A549 (cell line): ENCODE measurements around the gene PCTP. TPM values are rescaled to one million over a fixed set of nuclear protein-coding genes. Genes with fewer than 3 reads are reported as not detected.

Source experiments
- ATAC-seq, 2 experiments: fragments of 200-7000 bp in 1 of 2; fragments of >200 bp in 1 of 2; cut with Nextera tagmentation in 1 of 2; cut with Tn5 transposase in 1 of 2; 3 replicates each; pipeline versions ENCODE4 v1.8.0 to v1.9.1; 2018 to 2020; ENCODE audit warnings: mild to moderate bottlenecking in 1 of 2, moderate library complexity in 1 of 2
- CTCF ChIA-PET: fragments of 300-600 bp; sonication (Branson Sonifier 250); formaldehyde crosslinking; extraction: SDS; loops from one replicate; lab custom pipeline; 2021; ENCODE audit warnings: antibody characterized with exemption, inconsistent platforms; lab: Yijun Ruan, JAX
- POLR2A ChIA-PET: fragments of 350-600 bp; formaldehyde crosslinking; extraction: SDS; loops from one replicate; lab custom pipeline; 2021; ENCODE audit warnings: antibody characterized with exemption, inconsistent platforms; lab: Yijun Ruan, JAX
- DNase-seq, 2 experiments: peaks; one replicate each; pipeline versions ENCODE4 v3.0.0 to v3.0.0-alpha.2; 2011 to 2016; ENCODE audit warnings: low read depth in 1 of 2, low spot score in 1 of 2
- FAIRE-seq: peaks from 2 replicates; lab custom pipeline; 2011; peaks lifted over from hg19 to GRCh38; lab: Jason Lieb, UNC
- H3K27ac ChIP-seq, 2 experiments: fragments of >200 bp; sonication (Bioruptor Twin); formaldehyde crosslinking; 3 replicates each; pipeline ENCODE4 v1.5.1; 2016 to 2017
- H3K4me1 ChIP-seq: fragments of >200 bp; sonication (Bioruptor Twin); formaldehyde crosslinking; 3 replicates; pipeline ENCODE4 v1.6.1; 2016
- H3K4me2 ChIP-seq: fragments of >200 bp; sonication (Bioruptor Twin); formaldehyde crosslinking; 3 replicates; pipeline ENCODE4 v1.6.1; 2016
- H3K4me3 ChIP-seq: fragments of >200 bp; sonication (Bioruptor Twin); formaldehyde crosslinking; 3 replicates; pipeline ENCODE4 v1.5.1; 2016
- H3K9me3 ChIP-seq: fragments of >200 bp; sonication (Bioruptor Twin); formaldehyde crosslinking; 3 replicates; pipeline ENCODE4 v1.6.1; 2016
- BHLHE40 ChIP-seq: IDR thresholded peaks from 2 replicates; pipeline ENCODE4 v1.6.1; 2012; ENCODE audit warnings: low read depth, low read length, inconsistent platforms
- CBX8 ChIP-seq: fragments of 200-600 bp; sonication (generic); IDR thresholded peaks from 2 replicates; pipeline ENCODE4 v1.6.1; 2016
- EHF ChIP-seq: fragments of 250-450 bp; sonication (Bioruptor Pico); IDR thresholded peaks from 2 replicates; pipeline ENCODE4 v1.5.0; 2020; ENCODE audit warnings: mild to moderate bottlenecking
- EHMT2 ChIP-seq: fragments of 200-600 bp; sonication (generic); IDR thresholded peaks from 2 replicates; pipeline ENCODE4 v1.6.1; 2016; ENCODE audit warnings: antibody characterized with exemption, low read depth, mild to moderate bottlenecking, moderate library complexity
- FOXS1 ChIP-seq: fragments of 250-450 bp; sonication (Bioruptor Pico); IDR thresholded peaks from 2 replicates; pipeline ENCODE4 v1.5.0; 2020; ENCODE audit warnings: mild to moderate bottlenecking, moderate library complexity
- HEYL ChIP-seq: fragments of 250-450 bp; sonication (Bioruptor Pico); IDR thresholded peaks from 2 replicates; pipeline ENCODE4 v1.8.0; 2021; ENCODE audit warnings: mild to moderate bottlenecking, moderate library complexity
- HMGXB4 ChIP-seq: fragments of 250-450 bp; sonication (Bioruptor Pico); IDR thresholded peaks from 2 replicates; pipeline ENCODE4 v1.5.0; 2021; ENCODE audit warnings: mild to moderate bottlenecking, moderate library complexity, borderline replicate concordance
- HOXB5 ChIP-seq: fragments of 250-450 bp; sonication (Bioruptor Pico); IDR thresholded peaks from 2 replicates; pipeline ENCODE4 v1.5.0; 2020; ENCODE audit warnings: mild to moderate bottlenecking, moderate library complexity
- MAFK ChIP-seq: fragments of 450-650 bp; IDR thresholded peaks from 2 replicates; pipeline ENCODE4 v1.6.1; 2014; ENCODE audit not compliant: partially characterized antibody
- MAZ ChIP-seq: fragments of 150-350 bp; IDR thresholded peaks from 2 replicates; pipeline ENCODE4 v1.6.1; 2014; ENCODE audit warnings: antibody characterized with exemption, low read depth, low read length, borderline replicate concordance
- NR3C1 ChIP-seq: fragments of >200 bp; sonication (Bioruptor Twin); formaldehyde crosslinking; IDR thresholded peaks from 3 replicates; pipeline ENCODE4 v1.6.1; 2017
- PHF8 ChIP-seq: fragments of 200-600 bp; sonication (generic); IDR thresholded peaks from 2 replicates; pipeline ENCODE4 v1.6.1; 2016; ENCODE audit warnings: low read depth, mild to moderate bottlenecking, antibody characterized with exemption, moderate library complexity, borderline replicate concordance
- POLR2A ChIP-seq: IDR thresholded peaks from 2 replicates; pipeline ENCODE4 v1.6.1; 2012; ENCODE audit warnings: mild to moderate bottlenecking, low read length
- POLR2AphosphoS2 ChIP-seq: conservative IDR thresholded peaks from 2 replicates; pipeline ENCODE4 v1.6.1; 2012; ENCODE audit warnings: low read length, improper control_type of control experiment, inconsistent platforms
- RAD21 ChIP-seq, 2 experiments: fragments of >200 bp in 1 of 2; sonication (Bioruptor Twin) in 1 of 2; formaldehyde crosslinking in 1 of 2; IDR thresholded peaks in 1 of 2; conservative IDR thresholded peaks in 1 of 2; 2 replicates in 1 of 2; 3 replicates in 1 of 2; pipeline ENCODE4 v1.6.1; 2012 to 2018; ENCODE audit warnings: inconsistent platforms in 1 of 2
- RARB ChIP-seq: fragments of 250-450 bp; sonication (Bioruptor Pico); IDR thresholded peaks from 2 replicates; pipeline ENCODE4 v1.8.0; 2021; ENCODE audit warnings: mild to moderate bottlenecking, moderate library complexity
- RFX5 ChIP-seq: fragments of 450-650 bp; IDR thresholded peaks from 2 replicates; pipeline ENCODE4 v1.7.1; 2014; ENCODE audit warnings: antibody characterized with exemption, mild to moderate bottlenecking, moderate library complexity
- SMC3 ChIP-seq: fragments of >200 bp; sonication (Bioruptor Twin); formaldehyde crosslinking; IDR thresholded peaks from 3 replicates; pipeline ENCODE4 v1.6.1; 2018; ENCODE audit warnings: inconsistent platforms
- ZC3H11A ChIP-seq: fragments of 450-650 bp; IDR thresholded peaks from 2 replicates; pipeline ENCODE4 v1.6.1; 2014; ENCODE audit warnings: antibody characterized with exemption, mild to moderate bottlenecking
- ZSCAN20 ChIP-seq: fragments of 250-450 bp; sonication (Bioruptor Pico); IDR thresholded peaks from 2 replicates; pipeline ENCODE4 v1.8.0; 2022; ENCODE audit warnings: mild to moderate bottlenecking, moderate library complexity
- WGBS: methylation state at CpG from one replicate; pipeline ENCODE4 v1.1.6; 2017; ENCODE audit errors: missing lambda C conversion rate; 5-methylcytosine and 5-hydroxymethylcytosine counted together
- polyA plus RNA-seq, 4 experiments: library from polyadenylated mRNA; depleted of rRNA in 3 of 4; stranded (reverse); fragments of >200 nt; fragmentation: RNase III in 1 of 4; extraction: RNeasy Plus Mini Kit Qiagen cat#74134 plus additional on column Dnase treatment in 1 of 4; gene quantifications; 2 replicates in 3 of 4; 3 replicates in 1 of 4; pipeline ENCODE4 v1.2.3, GENCODE V29; 2011 to 2017
- TF ChIP-seq, protein P1 (sequence below): IDR thresholded peaks from 2 replicates; pipeline ENCODE4 v1.6.1; 2012
- TF ChIP-seq, protein P2 (sequence below): fragments of >200 bp; sonication (Bioruptor Twin); formaldehyde crosslinking; IDR thresholded peaks from 3 replicates; pipeline ENCODE4 v1.5.1; 2016
- TF ChIP-seq, protein P3 (sequence below): fragments of 250-450 bp; sonication (Bioruptor Pico); IDR thresholded peaks from 2 replicates; pipeline ENCODE4 v1.5.0; 2020; ENCODE audit warnings: low read depth, mild to moderate bottlenecking, moderate library complexity

The PCTP gene
- polyA plus RNA-seq, 2 of the 4 experiments (the other 2 are of a cell fraction), result 17.1 to 31.5 TPM

GRCh38 chr17:55734128-55734781 is 16.6 kb upstream of the PCTP start (continued):
- TF ChIP-seq, protein P1, sequence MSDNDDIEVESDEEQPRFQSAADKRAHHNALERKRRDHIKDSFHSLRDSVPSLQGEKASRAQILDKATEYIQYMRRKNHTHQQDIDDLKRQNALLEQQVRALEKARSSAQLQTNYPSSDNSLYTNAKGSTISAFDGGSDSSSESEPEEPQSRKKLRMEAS, result no peak
- TF ChIP-seq NR3C1, result no peak
- no peak for TF ChIP-seq FOXS1 (CRISPR knock-in tag)
- TF ChIP-seq, protein P2, sequence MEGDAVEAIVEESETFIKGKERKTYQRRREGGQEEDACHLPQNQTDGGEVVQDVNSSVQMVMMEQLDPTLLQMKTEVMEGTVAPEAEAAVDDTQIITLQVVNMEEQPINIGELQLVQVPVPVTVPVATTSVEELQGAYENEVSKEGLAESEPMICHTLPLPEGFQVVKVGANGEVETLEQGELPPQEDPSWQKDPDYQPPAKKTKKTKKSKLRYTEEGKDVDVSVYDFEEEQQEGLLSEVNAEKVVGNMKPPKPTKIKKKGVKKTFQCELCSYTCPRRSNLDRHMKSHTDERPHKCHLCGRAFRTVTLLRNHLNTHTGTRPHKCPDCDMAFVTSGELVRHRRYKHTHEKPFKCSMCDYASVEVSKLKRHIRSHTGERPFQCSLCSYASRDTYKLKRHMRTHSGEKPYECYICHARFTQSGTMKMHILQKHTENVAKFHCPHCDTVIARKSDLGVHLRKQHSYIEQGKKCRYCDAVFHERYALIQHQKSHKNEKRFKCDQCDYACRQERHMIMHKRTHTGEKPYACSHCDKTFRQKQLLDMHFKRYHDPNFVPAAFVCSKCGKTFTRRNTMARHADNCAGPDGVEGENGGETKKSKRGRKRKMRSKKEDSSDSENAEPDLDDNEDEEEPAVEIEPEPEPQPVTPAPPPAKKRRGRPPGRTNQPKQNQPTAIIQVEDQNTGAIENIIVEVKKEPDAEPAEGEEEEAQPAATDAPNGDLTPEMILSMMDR, result no peak
- TF ChIP-seq EHMT2, result no peak
- TF ChIP-seq RFX5, result no peak

- peak; percentile 76 for TF ChIP-seq SMC3
- no peak for TF ChIP-seq MAZ
- TF ChIP-seq, protein P2, result peak; percentile 86
- peak; percentile 56 to 58 for TF ChIP-seq RAD21 (conservative IDR thresholded peaks at IDR 0.05 in 1 of 2, IDR thresholded peaks at IDR 0.05 in 1 of 2)
- DNase-seq (peak; percentile 30 to 72), FAIRE-seq (peak; percentile 98), ATAC-seq (peak; percentile 52 to 79; a peak in 3 of 6 replicates)
- ChIA-PET POLR2A (interaction anchor here (1.3 to 2.6 kb wide), 2 partner anchors 11 to 15 kb away, joined by 5 to 13 read pairs; partner anchors contain the start of gene PCTP), CTCF (interaction anchor here (0.5 to 13.7 kb wide), 27 partner anchors 9 to 718 kb away, joined by 3 to 114 read pairs (median 4); partner anchors contain the start of genes PCTP and TMEM100)
- no peaks in the 10 kb centered on the region for H3K9me3 ChIP-seq
- no peak overlapping the region for H3K4me3 ChIP-seq
- no peak overlapping the region for H3K27ac ChIP-seq
- H3K4me1 ChIP-seq, result no peaks in the 10 kb centered on the region
- H3K4me2 ChIP-seq, result no peak overlapping the region
- 17% methylated on average over 5 of the region's 5 CpGs for WGBS
Measured at GRCh38 chr17:55735731-55736405, 15.0 kb upstream of the PCTP start.

DNA sequence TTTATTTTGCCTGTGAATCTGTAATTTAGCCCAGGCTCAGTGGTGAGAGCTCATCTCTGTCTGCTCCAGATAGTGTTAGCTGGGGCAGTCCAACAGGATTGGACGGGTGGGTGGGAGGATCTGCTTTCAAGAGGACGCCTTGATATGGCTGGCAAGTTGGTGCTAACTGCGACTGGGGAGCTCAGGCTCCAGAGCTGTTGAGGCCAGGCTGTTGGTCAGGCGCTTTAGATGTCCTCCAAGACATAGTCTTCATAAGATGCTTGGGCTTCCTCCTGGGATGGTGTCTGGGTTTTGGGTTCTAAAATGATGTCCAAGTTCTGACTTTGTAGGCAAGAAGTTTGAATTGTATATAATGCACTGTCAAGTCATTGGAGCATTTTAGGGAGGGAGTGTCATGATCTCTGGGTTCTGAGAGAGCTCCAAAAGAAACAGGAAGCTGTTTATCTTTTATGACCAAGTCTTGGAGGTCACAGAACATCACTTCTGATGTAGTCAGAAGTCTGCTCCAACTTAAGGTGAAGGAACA is 12.8 kb upstream of the PCTP start:
- CTCF ChIA-PET, result interaction anchor here (0.9 to 13.7 kb wide), 4 partner anchors 20 to 210 kb away, joined by 3 to 114 read pairs (median 4); no protein-coding TSS in a partner anchor

More for the DNA sequence above, 12.8 kb upstream of the PCTP start:
- no peaks in the 10 kb centered on the region for H3K9me3 ChIP-seq
- peaks cover 4% of the 10 kb centered on the region; the same call in 1 of the 3 replicates for H3K4me1 ChIP-seq
- DNase-seq (no peak), ATAC-seq (no peak), FAIRE-seq (no peak)
- WGBS, result 62% methylated on average over 4 of the region's 4 CpGs
- H3K4me3 ChIP-seq, result no peak overlapping the region
- TF ChIP-seq HOXB5 (CRISPR knock-in tag), result no peak
- no peak for TF ChIP-seq HMGXB4 (CRISPR knock-in tag)
- TF ChIP-seq ZC3H11A, result no peak
- TF ChIP-seq NR3C1, result no peak
- TF ChIP-seq CBX8, result no peak
- TF ChIP-seq BHLHE40, result no peak
- TF ChIP-seq MAFK, result no peak
- no peak for TF ChIP-seq POLR2AphosphoS2
- TF ChIP-seq HEYL (CRISPR knock-in tag), result no peak
- TF ChIP-seq, protein P3, sequence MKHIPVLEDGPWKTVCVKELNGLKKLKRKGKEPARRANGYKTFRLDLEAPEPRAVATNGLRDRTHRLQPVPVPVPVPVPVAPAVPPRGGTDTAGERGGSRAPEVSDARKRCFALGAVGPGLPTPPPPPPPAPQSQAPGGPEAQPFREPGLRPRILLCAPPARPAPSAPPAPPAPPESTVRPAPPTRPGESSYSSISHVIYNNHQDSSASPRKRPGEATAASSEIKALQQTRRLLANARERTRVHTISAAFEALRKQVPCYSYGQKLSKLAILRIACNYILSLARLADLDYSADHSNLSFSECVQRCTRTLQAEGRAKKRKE (CRISPR knock-in tag), result no peak
- no peak for TF ChIP-seq RARB (CRISPR knock-in tag)
- no peak for TF ChIP-seq PHF8
- no peak for TF ChIP-seq POLR2A
- TF ChIP-seq ZSCAN20 (CRISPR knock-in tag), result no peak
- no peak for TF ChIP-seq RFX5
- no peak for TF ChIP-seq EHF (CRISPR knock-in tag)
- POLR2A ChIA-PET, result no interaction called here
- H3K4me2 ChIP-seq, result no peak overlapping the region
- H3K27ac ChIP-seq, result no peak overlapping the region
